ENCODE measurements around the gene TMEM63B.

GRCh38 chr6:44198684-44199083, 71.3 kb downstream of the TMEM63B start:
- TF ChIP-seq FOXK2 (IDR thresholded peaks at IDR 0.05) = no peak
- no peak for TF ChIP-seq TARDBP (IDR thresholded peaks at IDR 0.05)
- TF ChIP-seq BHLHE40 (IDR thresholded peaks at IDR 0.05; ENCODE audit: borderline replicate concordance) = no peak
- TF ChIP-seq FOXM1 (IDR thresholded peaks at IDR 0.05; ENCODE audit: borderline replicate concordance) = no peak
- no peak for TF ChIP-seq ARNT (IDR thresholded peaks at IDR 0.05)
- TF ChIP-seq ELF4 (IDR thresholded peaks at IDR 0.05) = no peak
- no peak for TF ChIP-seq SP1 (IDR thresholded peaks at IDR 0.05)
- no peak for TF ChIP-seq HDGF (IDR thresholded peaks at IDR 0.05; ENCODE audit: borderline replicate concordance)
- TF ChIP-seq CTBP1 (IDR thresholded peaks at IDR 0.05; ENCODE audit: borderline replicate concordance) = no peak
- TF ChIP-seq SUZ12 (IDR thresholded peaks at IDR 0.05) = no peak
- no peak for TF ChIP-seq L3MBTL2 (conservative IDR thresholded peaks at IDR 0.05)
